Superior temporal gyrus (tissue), 1 donor: ENCODE measurements around the gene LYPD3.
"Not testable (repeated sequence)": the region's sequence is repeated elsewhere in the genome, so short reads cannot be mapped to it uniquely, and the experiment has no call there.

ENCODE experiments used
- DNase-seq: peaks from one replicate; pipeline ENCODE4 v3.0.0-alpha.2; 2016; ENCODE audit errors: extremely low spot score

LYPD3 gene

DNA sequence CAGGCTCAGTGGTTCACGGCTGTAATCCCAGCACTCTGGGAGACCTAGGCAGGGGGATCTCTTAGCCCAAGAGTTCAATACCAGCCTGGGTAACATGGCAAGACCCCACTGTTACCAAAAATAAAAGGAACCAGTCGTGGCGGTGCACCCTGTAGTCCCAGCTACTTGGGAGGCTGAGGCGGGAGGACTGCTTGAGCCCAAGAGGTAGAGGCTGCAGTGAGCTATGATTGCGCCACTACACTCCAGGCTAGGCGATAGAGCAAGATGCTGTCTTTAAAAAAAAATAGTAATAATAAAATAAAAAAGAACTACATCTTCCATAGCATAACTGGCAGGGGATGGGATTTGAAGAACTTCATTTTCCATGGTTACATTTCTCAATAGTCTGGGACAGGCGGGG lies 3.0 kb downstream of the LYPD3 start:
- DNase-seq, result no peak

DNA sequence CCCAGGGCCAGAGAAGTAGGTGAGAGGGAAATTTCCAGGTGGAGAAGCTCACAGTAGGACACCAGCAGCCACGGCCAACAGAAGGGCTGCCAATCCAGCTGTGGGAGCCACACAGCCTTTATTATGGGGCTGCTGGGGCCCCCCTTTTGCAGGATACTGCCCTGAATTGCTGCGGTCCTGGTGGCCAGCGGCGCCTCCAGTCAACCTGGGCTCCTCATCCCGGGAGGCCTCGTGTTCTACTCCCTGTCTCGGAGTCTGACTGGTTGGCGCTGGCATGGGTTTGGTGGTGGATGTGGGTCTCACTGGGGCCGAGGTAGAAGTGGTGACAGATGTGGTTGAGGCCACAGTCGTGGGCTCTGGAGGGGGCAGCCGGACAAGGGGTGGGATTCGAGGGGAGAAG lies 4.1 kb downstream of the LYPD3 start:
- DNase-seq, result no peak

DNA sequence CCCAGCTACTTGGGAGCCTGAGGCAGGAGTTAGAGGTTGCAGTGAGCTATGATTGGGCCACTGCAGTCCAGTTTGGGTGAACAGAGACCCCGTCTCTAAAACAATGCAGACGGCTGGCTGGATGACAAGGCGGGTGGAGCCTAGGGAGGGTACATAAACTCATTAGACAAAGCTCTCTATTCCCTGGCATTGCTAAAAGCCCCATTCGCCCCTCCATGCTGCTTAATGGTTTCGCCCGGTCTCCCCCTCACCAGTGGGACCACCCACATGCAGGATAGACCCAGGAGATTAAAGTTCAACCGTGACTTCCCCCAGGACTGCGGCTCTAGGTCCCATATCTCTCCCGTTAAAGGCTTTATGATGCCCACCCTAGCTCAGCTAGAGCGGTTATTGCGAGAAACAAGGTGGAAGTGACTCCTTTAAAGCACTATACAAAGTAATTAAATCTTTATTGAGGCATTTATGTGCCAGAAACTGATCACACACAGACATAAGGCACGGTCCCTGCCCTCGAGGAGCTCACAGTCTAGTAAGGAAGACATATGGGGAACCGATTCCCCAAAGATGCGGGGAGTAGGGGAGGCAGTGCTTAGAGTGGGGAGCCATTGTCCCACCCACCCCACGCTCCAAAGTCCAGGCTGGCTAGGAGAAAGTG lies 4.9 kb downstream of the LYPD3 start:
- DNase-seq, result no peak

GRCh38 chr19:43457809-43458208 lies 7.6 kb downstream of the LYPD3 start:
- no peak for DNase-seq

GRCh38 chr19:43455321-43456113 lies 9.9 kb downstream of the LYPD3 start:
- no peak for DNase-seq

DNA sequence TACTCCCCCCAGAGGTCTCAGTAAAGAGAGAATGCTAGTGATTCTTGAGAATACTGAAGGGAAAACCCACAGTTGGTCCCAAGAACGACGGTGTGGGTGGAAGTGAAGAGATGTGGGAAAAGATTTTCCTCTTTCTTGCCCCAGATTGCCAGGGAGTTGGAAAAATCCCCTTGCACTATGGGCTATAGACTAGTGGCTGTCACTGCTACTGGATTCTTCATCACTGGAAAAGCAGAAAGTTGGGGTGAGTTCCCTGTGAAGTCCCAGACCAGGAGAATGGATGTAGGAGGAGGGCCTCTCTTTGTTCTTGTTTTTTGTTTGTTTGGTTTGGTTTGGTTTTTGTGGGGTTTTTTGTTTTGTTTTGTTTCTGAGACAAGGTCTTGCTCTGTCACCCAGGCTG lies 11.4 kb downstream of the LYPD3 start:
- DNase-seq, result no peak

DNA sequence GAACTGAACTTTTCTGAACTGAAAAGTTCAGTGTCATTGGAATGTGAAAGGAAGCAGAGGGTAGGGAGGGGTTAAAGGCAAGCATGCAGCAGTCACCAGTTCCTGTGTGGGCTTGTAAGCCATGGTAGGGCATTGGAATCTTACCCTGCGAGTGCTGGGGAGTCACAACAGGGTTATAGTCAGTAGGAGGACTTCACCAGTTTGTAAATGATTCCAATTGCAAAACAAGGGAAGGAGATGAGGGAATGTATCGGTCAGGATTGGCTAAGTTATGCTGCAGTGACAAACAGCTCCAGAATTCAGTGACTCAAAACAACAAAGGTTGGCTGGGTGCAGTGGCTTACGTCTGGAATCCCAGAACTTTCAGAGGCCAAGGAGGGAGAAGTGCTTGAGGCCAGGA lies 12.8 kb downstream of the LYPD3 start:
- DNase-seq, result no peak

GRCh38 chr19:43450545-43450997 lies 14.8 kb downstream of the LYPD3 start:
- DNase-seq, result no peak

DNA sequence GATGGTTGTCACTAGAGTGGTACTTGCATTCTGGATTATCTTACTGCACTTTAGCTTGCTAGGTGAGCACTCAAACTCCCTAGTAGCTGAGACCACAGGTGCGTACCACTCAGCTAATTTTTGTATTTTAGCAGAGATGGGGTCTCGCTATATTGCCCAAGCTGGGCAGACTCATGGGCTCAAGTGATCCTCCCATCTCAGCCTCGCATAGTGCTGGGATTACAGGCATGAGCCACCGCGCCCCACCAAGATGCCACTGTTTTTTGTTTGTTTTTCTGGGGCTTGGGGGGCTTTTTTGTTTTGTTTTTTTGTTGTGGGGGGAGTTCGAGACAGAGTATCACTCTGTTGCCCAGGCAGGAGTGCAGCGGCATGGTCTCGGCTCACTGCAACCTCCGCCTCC lies 17.8 kb downstream of the LYPD3 start:
- no peak for DNase-seq

GRCh38 chr19:43446746-43447489 lies 18.5 kb downstream of the LYPD3 start:
- peak; percentile 94 for DNase-seq

- no peak for DNase-seq
These were observed 20.0 kb downstream of the LYPD3 start for GRCh38 chr19:43445426-43445825.

DNA sequence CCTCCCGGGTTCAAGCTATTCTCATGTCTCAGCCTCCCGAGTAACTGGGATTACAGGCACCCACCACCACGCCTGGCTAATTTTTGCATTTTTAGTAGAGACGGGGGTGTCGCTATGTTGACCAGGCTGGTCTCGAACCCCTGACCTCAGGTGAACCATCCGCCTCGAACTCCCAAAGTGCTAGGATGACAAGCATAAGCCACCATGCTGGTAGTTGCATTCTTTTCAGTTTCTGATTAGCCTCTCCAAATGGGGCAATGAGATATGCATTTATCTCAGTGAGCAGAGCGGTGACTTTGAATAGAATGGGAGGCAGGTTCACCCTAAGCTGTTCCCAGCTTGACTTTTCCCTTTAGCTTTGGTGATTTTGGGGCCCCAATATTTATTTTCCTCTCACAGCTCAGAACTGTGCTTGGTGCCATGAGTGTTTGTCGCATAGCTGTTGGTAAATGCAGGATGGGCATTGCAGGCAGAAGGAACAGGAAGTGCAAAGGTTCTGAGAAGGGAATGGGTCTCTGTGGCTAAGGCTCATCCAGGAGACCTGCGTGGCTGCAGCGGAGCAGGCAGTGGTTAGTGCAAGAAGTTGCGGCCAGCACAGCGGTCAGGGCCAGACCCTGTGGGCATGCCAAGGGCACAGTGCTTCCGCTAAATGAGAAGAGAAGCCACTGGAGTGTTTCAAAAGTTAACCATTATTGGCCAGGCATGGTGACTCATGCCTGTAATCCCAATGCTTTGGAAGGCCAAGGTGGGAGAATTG lies 20.7 kb downstream of the LYPD3 start:
- no peak for DNase-seq

GRCh38 chr19:43444091-43444490 lies 21.3 kb downstream of the LYPD3 start:
- not testable (repeated sequence) for DNase-seq

GRCh38 chr19:43441716-43442115 lies 23.7 kb downstream of the LYPD3 start:
- DNase-seq, result no peak

DNA sequence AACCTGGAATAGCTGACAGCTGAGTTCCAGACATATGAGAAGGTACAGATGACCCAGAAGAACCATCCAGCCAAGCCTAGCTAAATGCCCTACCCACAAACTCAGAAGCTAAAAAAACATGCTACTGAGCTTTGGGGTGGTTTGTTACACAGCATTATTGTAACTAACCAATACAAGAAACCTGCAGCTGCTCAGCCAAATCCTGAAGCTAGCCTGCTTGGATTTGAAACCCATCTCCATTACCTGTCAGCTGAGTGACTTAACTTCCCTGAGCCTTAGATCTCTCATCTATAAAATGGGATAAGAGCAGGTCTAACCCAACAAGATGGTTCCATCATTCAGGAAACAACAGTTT lies 25.7 kb downstream of the LYPD3 start:
- no peak for DNase-seq

DNA sequence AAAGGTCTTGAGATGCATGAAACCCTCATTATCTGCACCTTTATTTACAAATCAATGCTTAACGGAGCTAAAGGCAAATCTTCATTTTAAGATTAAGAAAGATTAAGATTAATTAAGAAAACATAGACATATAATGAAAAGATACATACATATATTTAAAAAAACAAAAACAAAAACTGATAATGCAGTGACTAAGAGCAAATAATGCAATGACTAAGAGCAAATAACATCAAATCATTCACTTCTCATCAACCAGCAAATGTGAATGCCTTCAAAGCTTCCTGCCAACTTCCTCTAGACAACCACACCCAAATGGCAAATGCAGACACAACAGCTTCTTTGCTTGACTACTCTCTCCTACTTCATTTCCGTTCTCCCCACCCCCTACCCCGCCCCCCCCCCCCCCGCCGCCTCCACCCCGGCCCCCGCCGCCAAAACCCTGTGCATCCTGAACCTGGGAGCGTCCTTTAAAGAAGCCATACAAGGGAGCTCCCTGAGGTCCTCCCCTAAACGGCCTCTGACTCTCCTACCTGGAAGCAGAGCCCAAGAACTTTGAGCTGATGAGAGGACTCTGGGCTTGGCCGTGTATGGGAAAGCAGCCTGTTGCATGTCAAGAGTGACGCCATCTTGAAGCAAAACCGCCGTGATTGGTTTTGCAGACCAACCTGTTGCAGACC lies 26.2 kb downstream of the LYPD3 start:
- DNase-seq, result no peak

DNA sequence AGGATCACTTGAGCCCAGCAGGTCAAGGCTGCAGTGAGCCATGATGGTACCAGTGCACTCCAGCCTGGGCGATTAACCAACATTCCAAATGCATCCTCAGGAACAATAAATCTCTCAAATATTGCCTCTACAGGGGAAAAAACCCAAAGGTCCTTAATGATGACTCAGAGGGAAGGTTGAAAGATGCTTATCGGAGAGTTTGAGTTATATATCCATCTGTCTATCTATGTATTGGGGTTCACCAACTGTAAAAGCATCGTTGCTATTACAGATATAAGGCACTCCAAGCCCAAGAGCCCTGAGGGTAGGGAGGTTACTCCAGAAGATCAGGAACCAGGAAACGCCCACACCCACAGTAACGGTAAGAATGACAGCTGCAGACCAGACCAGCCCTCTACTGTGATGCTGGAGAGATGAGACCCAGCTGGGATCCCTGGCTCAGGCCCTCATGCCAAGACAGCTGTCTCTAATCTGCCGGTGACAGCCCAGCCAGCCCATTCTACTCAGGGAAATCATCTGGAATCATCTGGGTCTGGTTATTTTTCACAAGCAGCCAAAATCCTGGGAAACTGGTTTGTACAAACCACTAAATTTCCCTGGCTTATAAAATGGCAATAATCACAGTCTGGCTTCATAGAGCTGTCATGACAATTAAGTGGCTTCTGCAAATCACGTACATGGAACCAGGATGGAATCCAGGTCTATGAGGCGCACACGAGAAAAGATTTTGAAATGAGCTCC lies 26.9 kb downstream of the LYPD3 start:
- no peak for DNase-seq

- DNase-seq, result no peak
These were observed 27.7 kb downstream of the LYPD3 start for GRCh38 chr19:43437712-43438111.

DNA sequence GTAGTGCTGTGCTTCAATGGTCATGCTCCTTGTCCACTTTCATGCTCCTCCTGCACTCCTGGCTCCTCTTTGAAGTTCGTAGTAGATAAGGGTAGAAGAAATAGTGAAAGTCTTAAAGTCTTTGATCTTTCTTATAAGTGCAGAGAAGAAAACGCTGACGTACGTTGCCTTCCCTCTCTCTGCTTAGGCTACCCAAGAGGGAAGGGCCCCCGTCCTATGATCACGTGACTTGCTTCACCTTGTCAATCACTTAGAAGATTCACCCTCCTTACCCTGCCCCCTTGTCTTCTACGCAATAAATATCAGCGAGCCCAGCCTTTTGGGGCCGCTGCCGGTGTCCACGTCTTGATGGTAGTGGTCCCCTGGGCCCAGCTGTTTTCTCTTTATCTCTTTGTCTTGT lies 28.1 kb downstream of the LYPD3 start:
- DNase-seq, result not testable (repeated sequence)

DNA sequence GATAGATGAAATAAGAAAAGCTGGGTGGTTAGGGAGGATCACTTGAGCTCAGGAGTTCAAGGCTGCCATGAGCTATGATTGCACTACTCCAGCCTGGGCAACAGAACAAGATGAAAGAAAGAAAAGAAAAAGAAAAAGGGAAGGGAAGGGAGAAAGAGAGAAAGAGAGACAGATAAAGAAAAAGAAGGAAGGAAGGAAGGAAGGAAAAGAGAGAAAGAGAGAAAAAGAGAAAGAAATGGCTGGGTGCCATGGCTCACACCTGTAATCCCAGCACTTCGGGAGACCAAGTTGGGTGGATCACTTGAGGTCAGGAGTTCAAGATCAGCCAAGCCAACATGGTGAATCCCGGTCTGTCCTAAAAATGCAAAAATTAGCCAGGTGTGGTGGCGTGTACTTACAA lies 29.6 kb downstream of the LYPD3 start:
- no peak for DNase-seq

DNA sequence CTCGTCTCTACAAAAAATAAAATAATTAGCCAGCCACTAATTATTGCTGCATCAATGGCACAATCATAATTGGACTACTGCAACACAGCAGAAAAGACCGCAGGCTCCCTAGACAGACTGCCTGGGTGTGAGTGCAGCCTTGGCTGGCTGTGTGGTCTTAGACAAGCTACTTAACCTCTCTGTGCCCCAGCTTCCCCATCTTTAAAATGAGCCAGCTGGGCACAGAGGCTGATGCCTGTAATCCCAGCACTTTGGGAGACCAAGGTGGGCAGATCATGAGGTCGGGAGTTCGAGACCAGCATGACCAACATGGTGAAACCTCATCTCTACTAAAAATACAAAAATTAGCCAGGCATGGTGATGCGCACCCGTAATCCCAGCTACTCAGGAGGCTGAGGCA lies 31.7 kb downstream of the LYPD3 start:
- no peak for DNase-seq
